Effector memory CD8-positive, alpha-beta T cell (primary cell): ENCODE results near the gene ZNF668.
A peak's percentile ranks its signal among the peaks of the same experiment; 100 is the strongest.

Experiments used
- ATAC-seq: fragments of 150-1000 bp; cut with Tn5 transposase; replicated peaks from 2 replicates; pipeline ENCODE4 v1.10.0; 2021; ENCODE audit warnings: mild to moderate bottlenecking, moderate library complexity
- DNase-seq, 3 experiments: peaks; one replicate each; pipeline ENCODE4 v3.0.0; 2021
- H3K27ac Mint-ChIP-seq, 2 donors: one replicate each; pipeline ENCODE4 v1.8.0; 2022; ENCODE audit warnings: mild to moderate bottlenecking in 2 of 2, mixed read lengths in 2 of 2, moderate library complexity in 2 of 2
- H3K27me3 Mint-ChIP-seq, 2 donors: one replicate each; pipeline ENCODE4 v1.8.0; 2022; ENCODE audit warnings: mixed read lengths in 2 of 2
- H3K36me3 Mint-ChIP-seq: one replicate; pipeline ENCODE4 v1.8.0; 2022; ENCODE audit warnings: mild to moderate bottlenecking, moderate library complexity, mixed read lengths; ENCODE audit not compliant: insufficient read depth
- H3K4me1 Mint-ChIP-seq, 2 donors: one replicate each; pipeline ENCODE4 v1.8.0; 2022; ENCODE audit warnings: low read depth in 2 of 2, mixed read lengths in 2 of 2
- H3K4me3 Mint-ChIP-seq, 2 donors: one replicate each; pipeline ENCODE4 v1.8.0; 2022; ENCODE audit warnings: mild to moderate bottlenecking in 2 of 2, mixed read lengths in 2 of 2, moderate library complexity in 2 of 2
- H3K9me3 Mint-ChIP-seq, 2 donors: one replicate each; pipeline ENCODE4 v1.8.0; 2022; ENCODE audit warnings: mixed read lengths in 2 of 2

The ZNF668 gene

DNA sequence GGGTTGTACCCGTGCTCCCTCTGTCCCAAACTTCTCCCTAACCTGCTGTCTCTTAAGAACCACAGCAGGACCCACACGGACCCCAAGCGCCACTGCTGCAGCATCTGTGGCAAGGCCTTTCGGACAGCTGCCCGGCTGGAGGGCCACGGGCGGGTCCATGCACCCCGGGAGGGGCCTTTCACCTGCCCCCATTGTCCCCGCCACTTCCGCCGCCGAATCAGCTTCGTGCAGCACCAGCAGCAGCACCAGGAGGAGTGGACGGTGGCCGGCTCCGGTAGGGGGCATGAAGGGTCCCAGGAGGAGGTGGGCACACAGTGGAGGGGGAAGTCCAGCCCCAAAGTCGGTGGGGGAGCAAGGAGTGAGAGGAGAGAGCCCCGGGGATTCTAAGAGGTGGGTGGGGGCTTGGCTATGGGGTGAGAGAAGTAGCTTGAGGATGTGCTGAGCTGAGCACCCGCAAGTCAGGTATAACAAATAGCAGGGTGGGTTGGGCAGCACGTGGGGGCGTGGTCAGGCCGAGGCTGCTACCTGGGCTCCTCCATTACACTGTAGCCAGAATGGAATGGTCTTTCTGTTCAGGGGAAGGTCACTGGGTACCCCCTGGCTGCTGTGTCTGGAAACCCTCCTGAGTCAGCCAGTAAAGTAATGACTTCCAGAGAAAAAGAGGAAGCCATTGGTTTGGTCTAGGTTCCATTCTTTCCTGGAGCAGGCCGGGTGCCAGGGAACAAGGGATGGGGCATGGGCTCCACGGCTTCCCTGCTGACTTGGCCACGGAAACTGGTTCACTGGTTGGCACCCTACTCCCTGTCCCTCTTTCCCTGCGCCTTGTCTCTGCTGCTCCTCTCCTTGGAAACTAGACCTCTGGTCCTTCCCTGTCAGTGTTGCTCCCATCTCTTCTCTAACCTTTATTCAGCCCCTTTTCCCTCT is 7.7 kb upstream of the ZNF668 start:
- H3K36me3 Mint-ChIP-seq: peaks cover 40% of the 10 kb centered on the region
- H3K27me3 Mint-ChIP-seq: no peaks in the 10 kb centered on the region
- peaks cover 25 to 37% of the 10 kb centered on the region in 2 donors for H3K4me1 Mint-ChIP-seq
- H3K27ac Mint-ChIP-seq: peak overlapping the region; percentile 27 to 52
- ATAC-seq (no peak), DNase-seq (no peak)
- H3K9me3 Mint-ChIP-seq: no peaks in the 10 kb centered on the region
- no peak overlapping the region for H3K4me3 Mint-ChIP-seq

DNA sequence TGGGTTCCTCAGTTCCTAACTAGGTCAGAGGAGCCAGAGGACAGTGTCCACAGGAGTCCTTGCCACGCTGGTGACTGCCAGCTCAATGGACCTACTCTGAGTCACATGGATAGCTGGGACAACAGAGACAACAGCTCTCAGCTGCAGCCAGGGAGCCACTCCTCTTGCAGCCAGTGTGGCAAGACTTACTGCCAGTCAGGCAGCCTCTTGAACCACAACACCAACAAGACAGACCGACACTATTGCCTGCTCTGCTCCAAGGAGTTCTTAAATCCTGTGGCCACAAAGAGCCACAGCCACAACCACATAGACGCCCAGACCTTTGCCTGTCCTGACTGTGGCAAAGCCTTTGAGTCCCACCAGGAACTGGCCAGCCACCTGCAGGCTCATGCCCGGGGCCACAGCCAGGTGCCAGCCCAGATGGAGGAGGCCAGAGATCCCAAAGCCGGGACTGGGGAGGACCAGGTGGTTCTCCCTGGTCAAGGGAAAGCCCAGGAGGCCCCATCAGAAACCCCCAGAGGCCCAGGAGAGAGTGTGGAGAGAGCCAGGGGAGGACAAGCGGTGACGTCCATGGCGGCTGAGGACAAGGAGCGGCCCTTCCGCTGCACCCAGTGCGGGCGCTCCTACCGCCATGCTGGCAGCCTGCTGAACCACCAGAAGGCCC is 6.8 kb upstream of the ZNF668 start:
- H3K4me3 Mint-ChIP-seq: no peak overlapping the region
- peaks cover 35% of the 10 kb centered on the region for H3K36me3 Mint-ChIP-seq
- peak overlapping the region in 1 of 2 donors; percentile 66 for H3K27ac Mint-ChIP-seq
- DNase-seq (no peak), ATAC-seq (no peak)
- no peaks in the 10 kb centered on the region for H3K27me3 Mint-ChIP-seq
- H3K9me3 Mint-ChIP-seq: no peaks in the 10 kb centered on the region
- peaks cover 25 to 32% of the 10 kb centered on the region in 2 donors for H3K4me1 Mint-ChIP-seq

DNA sequence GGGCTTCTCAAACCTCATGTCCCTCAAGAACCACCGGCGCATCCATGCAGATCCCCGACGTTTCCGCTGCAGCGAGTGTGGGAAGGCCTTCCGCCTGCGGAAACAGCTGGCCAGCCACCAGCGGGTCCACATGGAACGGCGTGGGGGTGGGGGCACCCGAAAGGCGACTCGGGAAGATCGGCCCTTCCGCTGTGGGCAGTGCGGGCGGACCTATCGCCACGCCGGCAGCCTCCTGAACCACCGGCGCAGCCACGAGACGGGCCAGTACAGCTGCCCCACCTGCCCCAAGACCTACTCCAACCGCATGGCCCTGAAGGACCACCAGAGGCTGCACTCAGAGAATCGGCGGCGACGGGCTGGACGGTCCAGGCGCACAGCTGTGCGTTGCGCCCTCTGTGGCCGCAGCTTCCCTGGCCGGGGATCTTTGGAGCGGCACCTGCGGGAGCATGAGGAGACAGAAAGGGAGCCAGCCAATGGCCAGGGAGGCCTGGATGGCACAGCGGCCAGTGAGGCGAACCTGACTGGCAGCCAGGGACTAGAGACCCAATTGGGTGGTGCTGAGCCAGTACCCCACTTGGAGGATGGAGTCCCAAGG is 6.1 kb upstream of the ZNF668 start:
- Mint-ChIP-seq H3K27me3 (no peaks in the 10 kb centered on the region), H3K27ac (peak overlapping the region in 1 of 2 donors; percentile 58), H3K36me3 (peaks cover 34% of the 10 kb centered on the region), H3K9me3 (no peaks in the 10 kb centered on the region), H3K4me1 (peaks cover 24 to 29% of the 10 kb centered on the region in 2 donors), H3K4me3 (no peak overlapping the region)
- ATAC-seq (no peak), DNase-seq (no peak)

DNA sequence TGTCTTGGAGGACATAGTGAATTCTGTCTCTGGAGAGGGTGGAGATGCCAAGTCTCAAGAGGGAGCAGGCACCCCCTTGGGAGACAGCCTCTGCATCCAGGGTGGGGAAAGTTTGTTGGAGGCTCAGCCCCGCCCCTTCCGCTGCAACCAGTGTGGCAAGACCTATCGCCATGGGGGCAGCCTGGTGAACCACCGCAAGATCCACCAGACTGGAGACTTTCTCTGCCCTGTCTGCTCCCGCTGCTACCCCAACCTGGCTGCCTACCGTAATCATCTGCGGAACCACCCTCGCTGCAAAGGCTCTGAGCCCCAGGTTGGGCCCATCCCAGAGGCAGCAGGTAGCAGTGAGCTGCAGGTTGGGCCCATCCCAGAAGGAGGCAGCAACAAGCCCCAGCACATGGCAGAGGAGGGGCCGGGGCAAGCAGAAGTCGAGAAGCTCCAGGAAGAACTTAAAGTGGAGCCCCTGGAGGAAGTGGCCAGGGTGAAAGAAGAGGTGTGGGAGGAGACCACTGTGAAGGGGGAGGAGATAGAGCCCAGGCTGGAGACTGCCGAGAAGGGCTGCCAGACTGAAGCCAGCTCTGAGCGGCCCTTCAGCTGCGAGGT is 5.4 kb upstream of the ZNF668 start:
- DNase-seq: no peak
- H3K27me3 Mint-ChIP-seq: no peaks in the 10 kb centered on the region
- H3K36me3 Mint-ChIP-seq: peaks cover 38% of the 10 kb centered on the region
- no peak for ATAC-seq
- no peaks in the 10 kb centered on the region for H3K9me3 Mint-ChIP-seq
- H3K4me3 Mint-ChIP-seq: no peak overlapping the region
- H3K4me1 Mint-ChIP-seq: peaks cover 31 to 36% of the 10 kb centered on the region in 2 donors
- H3K27ac Mint-ChIP-seq: peak overlapping the region in 1 of 2 donors; percentile 75

DNA sequence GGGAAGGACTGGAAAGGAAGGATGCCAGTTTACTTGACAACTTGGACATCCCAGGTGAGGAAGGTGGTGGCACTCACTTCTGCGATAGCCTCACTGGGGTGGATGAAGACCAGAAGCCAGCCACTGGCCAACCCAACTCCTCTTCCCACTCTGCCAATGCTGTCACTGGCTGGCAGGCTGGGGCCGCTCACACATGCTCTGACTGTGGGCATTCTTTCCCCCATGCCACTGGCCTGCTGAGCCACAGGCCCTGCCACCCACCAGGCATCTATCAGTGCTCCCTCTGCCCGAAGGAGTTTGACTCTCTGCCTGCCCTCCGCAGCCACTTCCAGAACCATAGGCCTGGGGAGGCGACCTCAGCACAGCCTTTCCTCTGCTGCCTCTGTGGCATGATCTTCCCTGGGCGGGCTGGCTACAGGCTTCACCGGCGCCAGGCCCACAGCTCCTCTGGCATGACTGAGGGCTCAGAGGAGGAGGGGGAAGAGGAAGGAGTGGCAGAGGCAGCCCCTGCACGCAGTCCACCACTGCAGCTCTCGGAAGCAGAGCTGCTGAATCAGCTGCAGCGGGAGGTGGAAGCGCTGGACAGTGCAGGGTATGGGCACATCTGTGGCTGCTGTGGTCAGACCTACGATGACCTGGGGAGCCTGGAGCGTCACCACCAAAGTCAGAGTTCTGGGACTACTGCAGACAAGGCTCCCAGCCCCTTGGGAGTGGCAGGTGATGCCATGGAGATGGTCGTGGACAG is 4.7 kb upstream of the ZNF668 start:
- peak overlapping the region in 1 of 2 donors; percentile 75 for H3K27ac Mint-ChIP-seq
- H3K9me3 Mint-ChIP-seq: no peaks in the 10 kb centered on the region
- DNase-seq (no peak), ATAC-seq (no peak)
- peaks cover 31 to 33% of the 10 kb centered on the region in 2 donors for H3K4me1 Mint-ChIP-seq
- H3K36me3 Mint-ChIP-seq: peaks cover 44% of the 10 kb centered on the region
- no peaks in the 10 kb centered on the region for H3K27me3 Mint-ChIP-seq
- H3K4me3 Mint-ChIP-seq: no peak overlapping the region

DNA sequence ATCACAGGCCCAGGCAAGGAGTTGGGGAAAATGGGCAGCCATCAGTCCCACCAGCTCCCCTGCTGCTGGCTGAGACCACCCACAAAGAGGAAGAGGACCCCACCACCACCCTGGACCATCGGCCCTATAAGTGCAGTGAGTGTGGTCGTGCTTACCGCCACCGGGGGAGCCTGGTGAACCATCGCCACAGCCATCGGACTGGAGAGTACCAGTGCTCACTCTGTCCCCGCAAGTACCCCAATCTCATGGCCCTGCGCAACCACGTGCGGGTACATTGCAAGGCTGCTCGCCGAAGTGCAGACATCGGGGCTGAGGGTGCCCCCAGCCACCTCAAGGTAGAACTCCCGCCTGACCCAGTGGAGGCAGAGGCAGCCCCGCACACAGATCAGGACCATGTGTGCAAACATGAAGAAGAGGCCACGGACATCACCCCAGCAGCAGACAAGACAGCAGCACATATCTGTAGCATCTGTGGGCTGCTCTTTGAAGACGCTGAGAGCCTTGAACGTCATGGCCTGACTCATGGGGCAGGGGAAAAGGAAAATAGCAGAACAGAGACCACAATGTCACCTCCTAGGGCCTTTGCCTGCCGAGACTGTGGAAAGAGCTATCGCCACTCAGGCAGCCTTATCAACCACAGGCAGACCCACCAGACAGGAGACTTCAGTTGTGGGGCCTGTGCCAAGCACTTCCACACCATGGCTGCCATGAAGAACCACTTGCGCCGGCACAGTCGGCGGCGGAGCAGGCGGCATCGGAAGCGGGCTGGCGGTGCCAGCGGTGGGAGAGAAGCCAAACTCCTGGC is 3.8 kb upstream of the ZNF668 start:
- peaks cover 33 to 34% of the 10 kb centered on the region in 2 donors for H3K4me1 Mint-ChIP-seq
- no peak for DNase-seq
- no peak for ATAC-seq
- no peaks in the 10 kb centered on the region for H3K27me3 Mint-ChIP-seq
- no peaks in the 10 kb centered on the region for H3K9me3 Mint-ChIP-seq
- H3K36me3 Mint-ChIP-seq: peaks cover 44% of the 10 kb centered on the region
- H3K4me3 Mint-ChIP-seq: no peak overlapping the region
- peak overlapping the region in 1 of 2 donors; percentile 41 for H3K27ac Mint-ChIP-seq

DNA sequence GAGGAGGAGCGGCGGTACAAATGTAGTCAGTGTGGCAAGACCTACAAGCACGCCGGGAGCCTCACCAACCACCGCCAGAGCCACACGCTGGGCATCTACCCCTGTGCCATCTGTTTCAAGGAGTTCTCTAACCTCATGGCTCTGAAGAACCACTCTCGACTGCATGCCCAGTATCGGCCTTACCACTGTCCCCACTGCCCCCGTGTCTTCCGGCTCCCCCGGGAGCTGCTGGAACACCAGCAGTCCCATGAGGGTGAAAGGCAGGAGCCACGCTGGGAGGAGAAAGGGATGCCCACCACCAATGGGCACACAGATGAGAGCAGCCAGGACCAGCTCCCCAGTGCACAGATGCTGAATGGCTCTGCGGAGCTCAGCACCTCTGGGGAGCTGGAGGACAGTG is 3.0 kb upstream of the ZNF668 start:
- Mint-ChIP-seq H3K36me3 (peaks cover 48% of the 10 kb centered on the region), H3K9me3 (no peaks in the 10 kb centered on the region), H3K27me3 (no peaks in the 10 kb centered on the region), H3K4me3 (no peak overlapping the region), H3K27ac (peak overlapping the region in 1 of 2 donors; percentile 41), H3K4me1 (peaks cover 36 to 37% of the 10 kb centered on the region in 2 donors)
- no peak for ATAC-seq
- no peak for DNase-seq

DNA sequence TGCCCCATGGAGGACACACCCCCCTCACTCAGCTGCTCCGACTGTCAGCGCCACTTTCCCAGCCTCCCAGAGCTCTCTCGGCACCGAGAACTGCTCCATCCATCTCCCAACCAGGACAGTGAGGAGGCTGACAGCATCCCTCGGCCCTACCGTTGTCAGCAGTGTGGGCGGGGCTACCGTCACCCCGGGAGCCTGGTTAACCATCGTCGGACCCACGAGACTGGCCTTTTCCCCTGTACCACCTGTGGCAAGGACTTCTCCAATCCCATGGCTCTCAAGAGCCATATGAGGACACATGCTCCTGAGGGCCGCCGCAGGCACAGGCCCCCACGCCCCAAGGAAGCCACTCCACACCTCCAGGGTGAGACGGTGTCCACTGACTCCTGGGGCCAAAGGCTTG is 2.3 kb upstream of the ZNF668 start:
- DNase-seq (no peak), ATAC-seq (no peak)
- Mint-ChIP-seq H3K4me3 (no peak overlapping the region), H3K4me1 (peaks cover 41 to 42% of the 10 kb centered on the region in 2 donors), H3K27ac (no peak overlapping the region), H3K36me3 (peaks cover 44% of the 10 kb centered on the region), H3K9me3 (no peaks in the 10 kb centered on the region), H3K27me3 (no peaks in the 10 kb centered on the region)

DNA sequence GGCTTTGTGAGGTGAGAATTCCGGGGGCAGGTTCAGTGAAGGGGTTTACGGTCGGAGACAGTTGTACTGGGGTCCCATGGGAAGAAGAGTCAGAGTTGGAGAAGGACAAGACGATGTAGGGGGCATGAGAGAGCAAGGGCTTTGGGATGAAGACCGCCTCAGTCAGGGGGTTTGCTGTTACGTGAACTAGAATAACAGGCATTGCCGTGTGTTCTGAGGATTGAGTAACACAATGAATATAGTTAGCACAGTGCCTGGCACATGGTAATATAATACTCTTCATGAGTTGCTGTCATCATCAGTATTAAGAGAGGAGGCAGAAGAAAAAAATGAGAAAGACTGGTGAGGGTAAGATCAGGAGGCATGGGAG is 759 bp upstream of the ZNF668 start:
- peaks cover 38% of the 10 kb centered on the region in 2 donors for H3K4me1 Mint-ChIP-seq
- peak overlapping the region; percentile 90 to 96 for H3K27ac Mint-ChIP-seq
- no peaks in the 10 kb centered on the region for H3K9me3 Mint-ChIP-seq
- DNase-seq (no peak), ATAC-seq (no peak)
- no peaks in the 10 kb centered on the region for H3K27me3 Mint-ChIP-seq
- H3K4me3 Mint-ChIP-seq: peak overlapping the region; percentile 78 to 94
- peaks cover 35% of the 10 kb centered on the region for H3K36me3 Mint-ChIP-seq

DNA sequence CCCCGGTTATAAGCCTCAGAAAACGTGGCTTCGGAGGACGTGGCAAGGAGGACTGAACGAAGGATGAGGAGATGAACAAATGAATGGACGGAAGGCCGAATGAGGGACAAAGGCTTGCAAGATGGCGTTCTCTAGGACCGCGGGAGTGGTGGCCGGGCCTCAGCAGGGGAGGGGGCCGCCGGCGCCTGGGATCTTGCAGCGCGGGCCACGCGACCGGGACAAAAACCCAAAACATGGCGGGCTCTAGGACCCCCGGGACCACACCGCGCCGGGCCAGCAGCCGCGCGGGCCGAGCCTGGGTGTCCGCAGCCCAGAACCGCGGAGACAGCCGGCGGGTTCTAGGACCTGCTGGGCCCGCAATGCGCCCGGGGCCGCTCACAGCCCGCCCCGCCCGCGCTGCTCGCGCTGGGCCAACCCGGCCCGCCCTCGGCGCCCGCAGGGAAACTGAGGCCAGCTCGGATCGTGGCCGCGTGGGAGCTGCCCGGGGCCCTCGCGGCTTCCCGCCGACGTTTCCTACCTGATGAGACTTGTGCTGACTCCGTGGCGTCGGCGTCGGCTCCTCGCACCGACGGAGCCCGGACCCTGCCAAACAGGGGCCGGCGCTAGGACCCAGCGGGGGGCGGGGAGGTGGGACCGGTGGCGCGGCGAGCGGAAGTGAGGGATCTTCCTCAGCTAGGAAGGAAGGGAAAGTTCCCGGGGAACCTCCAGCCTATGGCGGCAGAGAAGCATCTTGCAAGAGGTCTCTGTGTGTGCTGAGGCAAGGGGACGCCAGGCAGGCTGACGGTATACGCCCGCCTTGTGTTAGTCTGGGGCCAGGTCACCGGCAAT is 684 bp downstream of the ZNF668 start:
- Mint-ChIP-seq H3K4me1 (peaks cover 33 to 45% of the 10 kb centered on the region in 2 donors), H3K27me3 (no peaks in the 10 kb centered on the region), H3K36me3 (peaks cover 26% of the 10 kb centered on the region), H3K27ac (peak overlapping the region; percentile 90 to 96), H3K9me3 (no peaks in the 10 kb centered on the region), H3K4me3 (peak overlapping the region; percentile 78 to 94)
- ATAC-seq: peak; percentile 53
- DNase-seq: peak; percentile 75 to 85 (median 78)

DNA sequence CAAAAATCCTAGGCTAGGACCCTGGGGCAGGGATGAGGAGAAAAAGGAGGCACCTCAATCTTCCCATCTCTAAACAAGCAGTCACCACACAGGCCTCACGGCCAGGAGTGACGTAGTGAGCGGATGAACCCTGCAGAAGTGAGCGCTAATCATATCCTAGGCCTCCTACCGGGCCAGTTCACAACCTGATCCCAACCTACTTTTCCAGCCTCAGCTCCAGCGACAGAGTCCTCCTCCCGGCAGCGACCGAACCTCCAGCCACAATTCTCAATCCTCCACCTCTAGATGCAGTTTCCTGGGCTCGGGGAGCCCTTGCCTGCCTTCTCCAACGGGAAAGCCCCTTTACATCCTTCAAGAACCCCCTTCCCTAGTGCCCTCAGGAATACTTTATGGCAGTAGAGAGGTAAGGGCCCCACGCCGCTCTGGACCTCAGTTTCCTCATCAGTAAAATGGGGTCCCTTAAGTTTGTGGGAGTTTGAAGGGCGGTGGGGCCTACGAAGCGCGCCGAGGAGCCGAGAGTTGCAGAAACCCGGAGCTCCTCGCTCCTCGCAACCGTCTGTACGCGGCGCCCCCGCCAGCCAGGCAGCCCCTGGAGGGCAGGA is 1.4 kb downstream of the ZNF668 start:
- peaks cover 20% of the 10 kb centered on the region for H3K36me3 Mint-ChIP-seq
- peak overlapping the region; percentile 78 to 94 for H3K4me3 Mint-ChIP-seq
- H3K4me1 Mint-ChIP-seq: peaks cover 32 to 38% of the 10 kb centered on the region in 2 donors
- H3K9me3 Mint-ChIP-seq: no peaks in the 10 kb centered on the region
- H3K27ac Mint-ChIP-seq: peak overlapping the region; percentile 90 to 96
- DNase-seq (peak in 1 of 3 experiments; percentile 16), ATAC-seq (no peak)
- no peaks in the 10 kb centered on the region for H3K27me3 Mint-ChIP-seq
